Measurements from ENCODE around the gene RYR2. TPM values are rescaled to one million over a fixed set of nuclear protein-coding genes. Genes with fewer than 3 reads are reported as not detected.

Gene RYR2
- total RNA-seq, 4 donors from 2014 or later = 0.88 to 8.4 (median 5.5) TPM

DNA sequence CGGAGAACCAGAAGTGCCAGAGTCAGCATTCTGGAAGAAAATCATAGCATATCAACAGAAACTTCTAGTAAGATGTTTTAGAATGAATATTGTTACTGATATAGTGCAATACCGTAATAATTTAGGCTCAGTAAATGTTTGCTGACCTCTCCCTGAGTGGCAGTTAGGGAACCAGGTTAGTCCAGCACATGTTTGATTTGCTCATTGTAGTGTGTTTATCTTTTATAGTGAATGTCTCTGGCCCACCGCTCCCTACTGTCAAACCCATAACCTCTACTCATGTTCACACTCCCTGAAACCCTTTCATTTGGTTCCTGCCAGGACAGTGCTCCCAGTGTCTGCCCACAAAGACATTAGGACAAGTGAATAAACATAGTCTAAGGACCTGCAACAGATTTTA lies 746.1 kb downstream of the RYR2 start:
- Histone ChIP-seq H3K36me3 (no peaks in the 10 kb centered on the region), H3K9me3 (no peaks in the 10 kb centered on the region), H3K4me3 (no peak overlapping the region), H3K27ac (no peak overlapping the region), H3K27me3 (no peaks in the 10 kb centered on the region), H3K4me1 (no peaks in the 10 kb centered on the region)
- intact Hi-C loops (cut with DNase I; ENCODE audit: low total_unique reads) = no loop called here
- TF ChIP-seq, protein P1, sequence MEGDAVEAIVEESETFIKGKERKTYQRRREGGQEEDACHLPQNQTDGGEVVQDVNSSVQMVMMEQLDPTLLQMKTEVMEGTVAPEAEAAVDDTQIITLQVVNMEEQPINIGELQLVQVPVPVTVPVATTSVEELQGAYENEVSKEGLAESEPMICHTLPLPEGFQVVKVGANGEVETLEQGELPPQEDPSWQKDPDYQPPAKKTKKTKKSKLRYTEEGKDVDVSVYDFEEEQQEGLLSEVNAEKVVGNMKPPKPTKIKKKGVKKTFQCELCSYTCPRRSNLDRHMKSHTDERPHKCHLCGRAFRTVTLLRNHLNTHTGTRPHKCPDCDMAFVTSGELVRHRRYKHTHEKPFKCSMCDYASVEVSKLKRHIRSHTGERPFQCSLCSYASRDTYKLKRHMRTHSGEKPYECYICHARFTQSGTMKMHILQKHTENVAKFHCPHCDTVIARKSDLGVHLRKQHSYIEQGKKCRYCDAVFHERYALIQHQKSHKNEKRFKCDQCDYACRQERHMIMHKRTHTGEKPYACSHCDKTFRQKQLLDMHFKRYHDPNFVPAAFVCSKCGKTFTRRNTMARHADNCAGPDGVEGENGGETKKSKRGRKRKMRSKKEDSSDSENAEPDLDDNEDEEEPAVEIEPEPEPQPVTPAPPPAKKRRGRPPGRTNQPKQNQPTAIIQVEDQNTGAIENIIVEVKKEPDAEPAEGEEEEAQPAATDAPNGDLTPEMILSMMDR (IDR thresholded peaks at IDR 0.05) = no peak
- TF ChIP-seq POLR2A (IDR thresholded peaks at IDR 0.05) = no peak
- DNase-seq = no peak

- Histone ChIP-seq H3K36me3 (no peaks in the 10 kb centered on the region), H3K4me1 (no peaks in the 10 kb centered on the region), H3K9me3 (no peaks in the 10 kb centered on the region), H3K27ac (no peak overlapping the region), H3K27me3 (no peaks in the 10 kb centered on the region), H3K4me3 (no peak overlapping the region)
- TF ChIP-seq POLR2A (IDR thresholded peaks at IDR 0.05) = no peak
- TF ChIP-seq, protein P1 (IDR thresholded peaks at IDR 0.05) = no peak
- intact Hi-C loops (cut with DNase I; ENCODE audit: low total_unique reads) = no loop called here
- DNase-seq = no peak
These were observed 747.6 kb downstream of the RYR2 start for GRCh38 chr1:237789619-237790018.

DNA sequence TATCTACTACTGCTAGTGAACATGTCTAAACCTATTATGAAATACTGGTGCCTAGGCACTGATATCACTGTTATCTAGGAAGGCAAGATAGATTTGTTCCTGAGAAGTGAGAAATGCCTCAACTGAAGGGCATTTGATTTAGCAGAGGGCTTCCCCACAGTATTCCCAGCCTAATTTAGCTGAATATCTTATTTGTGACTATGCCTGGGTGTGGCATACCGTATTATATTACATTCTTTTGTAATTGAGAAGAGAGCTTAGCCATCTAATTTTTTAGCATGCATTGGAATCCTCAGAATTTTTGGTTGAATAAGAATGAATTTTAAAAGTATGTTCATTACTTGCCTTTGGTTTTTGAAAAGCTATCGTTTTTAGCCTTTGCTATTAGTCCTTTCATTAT lies 749.6 kb downstream of the RYR2 start:
- Histone ChIP-seq H3K4me3 (no peak overlapping the region), H3K9me3 (no peaks in the 10 kb centered on the region), H3K27me3 (no peaks in the 10 kb centered on the region), H3K27ac (no peak overlapping the region), H3K36me3 (no peaks in the 10 kb centered on the region), H3K4me1 (no peaks in the 10 kb centered on the region)
- DNase-seq = no peak
- intact Hi-C loops (cut with DNase I; ENCODE audit: low total_unique reads) = no loop called here
- TF ChIP-seq, protein P1 (IDR thresholded peaks at IDR 0.05) = no peak
- TF ChIP-seq POLR2A (IDR thresholded peaks at IDR 0.05) = no peak

DNA sequence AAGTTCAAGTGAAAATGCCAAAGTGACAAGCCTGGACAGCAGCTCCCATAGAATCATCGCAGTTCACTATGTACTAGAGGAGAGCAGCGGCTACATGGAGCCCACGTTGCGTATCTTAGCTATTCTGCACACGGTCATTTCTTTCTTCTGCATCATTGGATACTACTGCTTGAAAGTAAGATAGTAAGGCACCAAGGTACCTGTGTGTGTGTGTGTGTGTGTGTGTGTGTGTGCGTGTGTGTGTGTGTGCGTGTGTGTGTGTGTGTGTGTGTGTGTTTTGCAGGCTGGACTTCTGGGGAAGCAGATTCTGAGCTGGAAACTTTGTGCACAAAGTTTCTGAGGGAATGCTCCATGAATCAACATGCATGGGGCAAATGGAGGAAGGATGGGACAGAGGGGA lies 750.2 kb downstream of the RYR2 start:
- TF ChIP-seq, protein P1 (IDR thresholded peaks at IDR 0.05) = no peak
- no peak for TF ChIP-seq POLR2A (IDR thresholded peaks at IDR 0.05)
- Histone ChIP-seq H3K9me3 (no peaks in the 10 kb centered on the region), H3K4me1 (no peaks in the 10 kb centered on the region), H3K4me3 (no peak overlapping the region), H3K27ac (no peak overlapping the region), H3K27me3 (no peaks in the 10 kb centered on the region), H3K36me3 (no peaks in the 10 kb centered on the region)
- no peak for DNase-seq
- intact Hi-C loops (cut with DNase I; ENCODE audit: low total_unique reads) = no loop called here

- no peak for DNase-seq
- intact Hi-C loops (cut with DNase I; ENCODE audit: low total_unique reads) = no loop called here
- H3K4me3 ChIP-seq = no peak overlapping the region
- H3K4me1 ChIP-seq = no peaks in the 10 kb centered on the region
- TF ChIP-seq, protein P1 (IDR thresholded peaks at IDR 0.05) = no peak
- TF ChIP-seq POLR2A (IDR thresholded peaks at IDR 0.05) = no peak
- no peaks in the 10 kb centered on the region for H3K27me3 ChIP-seq
- no peak overlapping the region for H3K27ac ChIP-seq
- H3K9me3 ChIP-seq = no peaks in the 10 kb centered on the region
- H3K36me3 ChIP-seq = no peaks in the 10 kb centered on the region
These were observed 750.7 kb downstream of the RYR2 start for GRCh38 chr1:237792726-237793125.
